Liver (tissue), 3 donors: ENCODE data around the gene TAF15.
A peak's percentile ranks its signal among the peaks of the same experiment; 100 is the strongest.

ENCODE experiments used
- CTCF ChIP-seq: fragments of 150-350 bp; IDR thresholded peaks from 2 replicates; pipeline ENCODE4 v1.5.1; 2017; ENCODE audit warnings: improper control_type of control experiment, low read depth, low read length; ENCODE audit not compliant: missing input control
- EGR1 ChIP-seq, 2 donors: IDR thresholded peaks; 2 replicates each; pipeline ENCODE4 v1.6.1; 2016 to 2018; ENCODE audit warnings: antibody characterized with exemption in 2 of 2, low read depth in 2 of 2
- HNF4G ChIP-seq: IDR thresholded peaks from 2 replicates; pipeline ENCODE4 v1.6.1; 2016; ENCODE audit warnings: antibody characterized with exemption
- JUND ChIP-seq, 2 donors: IDR thresholded peaks; 2 replicates each; pipeline ENCODE4 v1.6.1; 2016; ENCODE audit warnings: antibody characterized with exemption in 2 of 2
- MAX ChIP-seq: IDR thresholded peaks from 2 replicates; pipeline ENCODE4 v1.6.1; 2016; ENCODE audit warnings: antibody characterized with exemption
- REST ChIP-seq: IDR thresholded peaks from 2 replicates; pipeline ENCODE4 v1.6.1; 2016; ENCODE audit warnings: antibody characterized with exemption, mild to moderate bottlenecking
- RXRA ChIP-seq, 2 donors: IDR thresholded peaks; 2 replicates each; pipeline ENCODE4 v1.6.1; 2017 to 2018; ENCODE audit warnings: antibody characterized with exemption in 2 of 2, mild to moderate bottlenecking in 1 of 2
- SP1 ChIP-seq: IDR thresholded peaks from 2 replicates; pipeline ENCODE4 v1.6.1; 2018; ENCODE audit warnings: antibody characterized with exemption, mild to moderate bottlenecking
- TAF1 ChIP-seq: conservative IDR thresholded peaks from 2 replicates; pipeline ENCODE4 v1.6.1; 2016; ENCODE audit warnings: antibody characterized with exemption, mild to moderate bottlenecking
- YY1 ChIP-seq: IDR thresholded peaks from 2 replicates; pipeline ENCODE4 v1.6.1; 2016; ENCODE audit warnings: antibody characterized with exemption, mild to moderate bottlenecking
- ZBTB33 ChIP-seq: IDR thresholded peaks from 2 replicates; pipeline ENCODE4 v1.6.1; 2016; ENCODE audit warnings: antibody characterized with exemption
- donor health status: healthy.
- donor health status: healthy.

GRCh38 chr17:35799942-35800341 is 9.3 kb upstream of the TAF15 start:
- TF ChIP-seq CTCF: no peak
- TF ChIP-seq JUND (IDR thresholded peaks at IDR 0.05): no peak
- no peak for TF ChIP-seq EGR1 (IDR thresholded peaks at IDR 0.05; ENCODE audit: low read depth in 2 of 2)
- TF ChIP-seq SP1: peak; percentile 18
- no peak for TF ChIP-seq RXRA (IDR thresholded peaks at IDR 0.05)
- TF ChIP-seq YY1: peak; percentile 22
- TF ChIP-seq HNF4G: no peak
- TF ChIP-seq REST: peak; percentile 95
- TF ChIP-seq ZBTB33: no peak
- TF ChIP-seq TAF1: no peak
- TF ChIP-seq MAX: peak; percentile 43
